Osteoblast (primary cell): ENCODE data around the gene KIF16B. TPM values are rescaled to one million over a fixed set of nuclear protein-coding genes. Genes with fewer than 3 reads are reported as not detected.

Source experiments
- DNase-seq: peaks from one replicate; pipeline ENCODE4 v3.0.0; 2011; ENCODE audit warnings: low spot score, mixed read lengths; ENCODE audit not compliant: insufficient read length; ENCODE audit errors: missing footprints
- H2AFZ ChIP-seq: 2 replicates; pipeline ENCODE4 v1.6.0; 2011; ENCODE audit warnings: mild to moderate bottlenecking, low read length
- H3K27ac ChIP-seq: 2 replicates; pipeline ENCODE4 v1.5.1; 2011; ENCODE audit warnings: mild to moderate bottlenecking, low read depth, low read length, moderate library complexity
- H3K27me3 ChIP-seq: 2 replicates; pipeline ENCODE4 v1.6.0; 2012; ENCODE audit warnings: mild to moderate bottlenecking, control low read depth, inconsistent platforms, low read length, moderate library complexity; ENCODE audit not compliant: insufficient read depth
- H3K36me3 ChIP-seq: 2 replicates; pipeline ENCODE4 v1.5.1; 2011; ENCODE audit warnings: mild to moderate bottlenecking, low read length, control low read depth, moderate library complexity; ENCODE audit not compliant: insufficient read depth
- H3K4me1 ChIP-seq: 2 replicates; pipeline ENCODE4 v1.5.1; 2011; ENCODE audit warnings: mild to moderate bottlenecking, low read length, control low read depth, moderate library complexity; ENCODE audit not compliant: insufficient read depth
- H3K4me2 ChIP-seq: 2 replicates; pipeline ENCODE4 v1.6.0; 2011; ENCODE audit warnings: mild to moderate bottlenecking, low read length; ENCODE audit not compliant: insufficient read depth
- H3K4me3 ChIP-seq: fragments of 200-600 bp; sonication (generic); 3 replicates; pipeline ENCODE4 v1.5.1; 2012; ENCODE audit warnings: mild to moderate bottlenecking, low read length, inconsistent platforms; ENCODE audit not compliant: insufficient read depth
- H3K79me2 ChIP-seq: 2 replicates; pipeline ENCODE4 v1.6.0; 2012; ENCODE audit warnings: mild to moderate bottlenecking, low read length, control low read depth, inconsistent platforms; ENCODE audit not compliant: insufficient read depth
- H3K9me3 ChIP-seq: 2 replicates; pipeline ENCODE4 v1.5.1; 2011; ENCODE audit warnings: low read depth, low read length, control low read depth
- H4K20me1 ChIP-seq: 2 replicates; pipeline ENCODE4 v1.6.0; 2012; ENCODE audit warnings: mild to moderate bottlenecking, low read length, control low read depth; ENCODE audit not compliant: insufficient read depth
- CTCF ChIP-seq: IDR thresholded peaks from 2 replicates; pipeline ENCODE4 v1.5.1; 2011; ENCODE audit warnings: mild to moderate bottlenecking, low read depth, low read length, moderate library complexity; ENCODE audit errors: extremely low read depth
- total RNA-seq: library from RNA; depleted of rRNA; stranded (reverse); fragments of >200 nt; gene quantifications from 2 replicates; pipeline ENCODE4 v1.2.3, GENCODE V29; 2012

KIF16B gene
- total RNA-seq, 1 donor = 9.0 TPM

- Histone ChIP-seq H3K27me3 (no peaks in the 10 kb centered on the region), H3K79me2 (no peaks in the 10 kb centered on the region), H4K20me1 (no peaks in the 10 kb centered on the region), H3K27ac (no peak overlapping the region), H3K4me1 (peaks cover 3% of the 10 kb centered on the region), H3K4me2 (no peak overlapping the region), H3K9me3 (no peaks in the 10 kb centered on the region), H3K4me3 (no peak overlapping the region), H2AFZ (no peak overlapping the region), H3K36me3 (no peaks in the 10 kb centered on the region)
- DNase-seq = no peak
- no peak for TF ChIP-seq CTCF
Observed at GRCh38 chr20:16392346-16392745, 180.9 kb downstream of the KIF16B start.

GRCh38 chr20:16390991-16391390, 182.3 kb downstream of the KIF16B start:
- Histone ChIP-seq H3K4me1 (no peaks in the 10 kb centered on the region), H3K4me2 (no peak overlapping the region), H3K27ac (no peak overlapping the region), H4K20me1 (no peaks in the 10 kb centered on the region), H3K9me3 (no peaks in the 10 kb centered on the region), H3K36me3 (no peaks in the 10 kb centered on the region), H2AFZ (no peak overlapping the region), H3K27me3 (no peaks in the 10 kb centered on the region), H3K4me3 (no peak overlapping the region), H3K79me2 (no peaks in the 10 kb centered on the region)
- TF ChIP-seq CTCF = no peak
- DNase-seq = no peak

GRCh38 chr20:16388731-16389130, 184.5 kb downstream of the KIF16B start:
- no peak overlapping the region for H3K4me3 ChIP-seq
- no peak overlapping the region for H3K4me2 ChIP-seq
- H3K36me3 ChIP-seq = no peaks in the 10 kb centered on the region
- H4K20me1 ChIP-seq = no peaks in the 10 kb centered on the region
- no peaks in the 10 kb centered on the region for H3K27me3 ChIP-seq
- H3K4me1 ChIP-seq = no peaks in the 10 kb centered on the region
- no peaks in the 10 kb centered on the region for H3K9me3 ChIP-seq
- TF ChIP-seq CTCF = no peak
- DNase-seq = no peak
- H3K79me2 ChIP-seq = no peaks in the 10 kb centered on the region
- no peak overlapping the region for H2AFZ ChIP-seq
- no peak overlapping the region for H3K27ac ChIP-seq

GRCh38 chr20:16387666-16388065, 185.6 kb downstream of the KIF16B start:
- H3K36me3 ChIP-seq = no peaks in the 10 kb centered on the region
- H3K4me2 ChIP-seq = no peak overlapping the region
- no peak overlapping the region for H2AFZ ChIP-seq
- no peaks in the 10 kb centered on the region for H3K9me3 ChIP-seq
- H3K27ac ChIP-seq = no peak overlapping the region
- no peaks in the 10 kb centered on the region for H4K20me1 ChIP-seq
- DNase-seq = no peak
- no peak overlapping the region for H3K4me3 ChIP-seq
- no peaks in the 10 kb centered on the region for H3K4me1 ChIP-seq
- no peaks in the 10 kb centered on the region for H3K27me3 ChIP-seq
- no peaks in the 10 kb centered on the region for H3K79me2 ChIP-seq
- TF ChIP-seq CTCF = no peak
